Transverse colon (tissue), 4 donors: ENCODE measurements around the gene RASAL1. TPM values are rescaled to one million over a fixed set of nuclear protein-coding genes. Genes with fewer than 3 reads are reported as not detected.
A peak's percentile ranks its signal among the peaks of the same experiment; 100 is the strongest.

ENCODE experiments used
- DNase-seq: peaks from one replicate; pipeline ENCODE4 v3.0.0-alpha.2; 2019
- H3K27ac ChIP-seq, 4 donors: fragments of 200-600 bp; sonication (generic); 2 replicates each; pipeline ENCODE4 v1.5.1; 2016 to 2018; ENCODE audit warnings: inconsistent platforms in 4 of 4
- H3K27me3 ChIP-seq: fragments of 200-600 bp; sonication (generic); 2 replicates; pipeline ENCODE4 v1.5.1; 2017; ENCODE audit warnings: inconsistent platforms
- H3K36me3 ChIP-seq, 4 donors: fragments of 200-600 bp; sonication (generic); 2 replicates each; pipeline ENCODE4 v1.5.1; 2017 to 2019; ENCODE audit warnings: inconsistent platforms in 4 of 4
- H3K4me1 ChIP-seq, 4 donors: fragments of 200-600 bp; sonication (generic); 2 replicates each; pipeline ENCODE4 v1.5.1; 2017 to 2020; ENCODE audit warnings: inconsistent platforms in 4 of 4
- H3K4me3 ChIP-seq, 4 donors: fragments of 200-600 bp; sonication (generic); 1 replicate in 1 of 4; 2 replicates in 3 of 4; pipeline versions ENCODE4 v1.5.1 to v1.6.1; 2017 to 2019; ENCODE audit warnings: inconsistent platforms in 4 of 4
- H3K9me3 ChIP-seq, 2 donors: fragments of 200-600 bp; sonication (generic); 2 replicates each; pipeline ENCODE4 v1.5.1; 2017 to 2019; ENCODE audit warnings: inconsistent platforms in 2 of 2
- CTCF ChIP-seq, 5 experiments: fragments of 200-600 bp in 3 of 5; fragments of 450-650 bp in 2 of 5; sonication (generic) in 3 of 5; IDR thresholded peaks; 1 replicate in 2 of 5; 2 replicates in 3 of 5; pipeline ENCODE4 v1.5.1; 2016 to 2017; ENCODE audit warnings: antibody characterized with exemption in 5 of 5, inconsistent platforms in 3 of 5, mild to moderate bottlenecking in 2 of 5, moderate library complexity in 1 of 5
- EP300 ChIP-seq: sonication (generic); formaldehyde crosslinking; IDR thresholded peaks from one replicate; pipeline ENCODE4 v1.6.1; 2017; ENCODE audit warnings: antibody characterized with exemption, low read depth
- POLR2A ChIP-seq: fragments of 450-650 bp; IDR thresholded peaks from one replicate; pipeline ENCODE4 v1.6.1; 2016; ENCODE audit warnings: antibody characterized with exemption, mild to moderate bottlenecking, moderate library complexity
- POLR2AphosphoS5 ChIP-seq, 3 donors: sonication (generic); formaldehyde crosslinking; IDR thresholded peaks; one replicate each; pipeline ENCODE4 v1.6.1; 2016; ENCODE audit warnings: antibody characterized with exemption in 3 of 3
- WGBS, 2 donors: methylation state at CpG; one replicate each; pipeline ENCODE4 v1.1.5; 2018; ENCODE audit warnings: low coverage in 1 of 2; 5-methylcytosine and 5-hydroxymethylcytosine counted together
- in situ Hi-C, 4 donors: fragments of 200-750 bp; cut with MboI; loops; one replicate each; pipeline versions ENCODE4 v1.15.0 to v1.15.1; 2017; ENCODE audit warnings: low sequenced_read_pairs in 3 of 4, low pct_ligation_motif_present in 1 of 4, low pct_unique_long_range_greater_than_20kb in 1 of 4
- intact Hi-C: fragments of 100-400 bp; cut with DNase I; formaldehyde crosslinking; loops from one replicate; pipeline ENCODE4 v1.15.1; 2023; ENCODE audit warnings: low total_unique reads
- total RNA-seq, 4 donors: library from RNA; depleted of rRNA; stranded (reverse); fragments of >200 nt; gene quantifications; one replicate each; pipeline ENCODE4 v1.1.0, GENCODE V29; 2016

The RASAL1 gene
- total RNA-seq, 4 donors from 2014 or later: 1.9 to 38.2 (median 4.9) TPM

GRCh38 chr12:113055594-113056380 is 79.8 kb downstream of the RASAL1 start:
- WGBS, 2 donors: 59% methylated on average over 13 of the region's 13 CpGs; no CpG with 5 or more reads in 1 of the 2 donors
- H3K4me1 ChIP-seq: peaks cover 0 to 15% (median 12%) of the 10 kb centered on the region in 4 donors
- no peaks in the 10 kb centered on the region for H3K9me3 ChIP-seq
- H3K27me3 ChIP-seq: peaks cover 48% of the 10 kb centered on the region
- intact Hi-C loops: loop anchor here (10.0 kb wide), 1 partner anchor 109 kb away; no protein-coding TSS in a partner anchor
- H3K4me3 ChIP-seq: peak overlapping the region in 1 of 4 donors; percentile 56
- no peaks in the 10 kb centered on the region for H3K36me3 ChIP-seq
- TF ChIP-seq CTCF (IDR thresholded peaks at IDR 0.05) (no peak), POLR2AphosphoS5 (IDR thresholded peaks at IDR 0.05) (no peak), EP300 (no peak), POLR2A (no peak)
- DNase-seq: no peak
- no peak overlapping the region for H3K27ac ChIP-seq
- in situ Hi-C loops: no loop called here

- Histone ChIP-seq H3K36me3 (no peaks in the 10 kb centered on the region), H3K4me3 (no peak overlapping the region), H3K4me1 (peaks cover 0 to 15% (median 12%) of the 10 kb centered on the region in 4 donors), H3K27me3 (peaks cover 48% of the 10 kb centered on the region), H3K9me3 (no peaks in the 10 kb centered on the region), H3K27ac (no peak overlapping the region)
- intact Hi-C loops: loop anchor here (10.0 kb wide), 1 partner anchor 110 kb away; no protein-coding TSS in a partner anchor
- no peak for TF ChIP-seq EP300
- no peak for TF ChIP-seq CTCF (IDR thresholded peaks at IDR 0.05)
- no peak for TF ChIP-seq POLR2AphosphoS5 (IDR thresholded peaks at IDR 0.05)
- TF ChIP-seq POLR2A: no peak
- WGBS, 2 donors: 66 to 73% methylated on average over 3 to 4 of the region's 4 CpGs
- in situ Hi-C loops: no loop called here
- DNase-seq: no peak
Observed at GRCh38 chr12:113054948-113055486, 80.5 kb downstream of the RASAL1 start.

GRCh38 chr12:113052326-113052725 is 83.2 kb downstream of the RASAL1 start:
- Histone ChIP-seq H3K4me1 (peaks cover 0 to 12% (median 10%) of the 10 kb centered on the region in 4 donors), H3K4me3 (no peak overlapping the region), H3K36me3 (no peaks in the 10 kb centered on the region), H3K9me3 (no peaks in the 10 kb centered on the region), H3K27ac (no peak overlapping the region), H3K27me3 (peaks cover 35% of the 10 kb centered on the region)
- 25 to 69% methylated on average over 1 to 4 of the region's 4 CpGs for WGBS, 2 donors
- no peak for DNase-seq
- intact Hi-C loops: loop anchor here (10.0 kb wide), 1 partner anchor 112 kb away; no protein-coding TSS in a partner anchor
- in situ Hi-C loops: no loop called here
- no peak for TF ChIP-seq POLR2AphosphoS5 (IDR thresholded peaks at IDR 0.05)
- no peak for TF ChIP-seq POLR2A
- TF ChIP-seq EP300: no peak
- no peak for TF ChIP-seq CTCF (IDR thresholded peaks at IDR 0.05)

- in situ Hi-C loops (no loop called here), intact Hi-C loops (loop anchor here (10.0 kb wide), 1 partner anchor 113 kb away; no protein-coding TSS in a partner anchor)
- WGBS, 2 donors: 83 to 87% methylated on average over 1 to 4 of the region's 4 CpGs
- H3K27me3 ChIP-seq: peaks cover 29% of the 10 kb centered on the region
- no peaks in the 10 kb centered on the region for H3K36me3 ChIP-seq
- H3K9me3 ChIP-seq: no peaks in the 10 kb centered on the region
- no peak for DNase-seq
- H3K4me1 ChIP-seq: peaks cover 0 to 6% (median 4%) of the 10 kb centered on the region in 4 donors
- TF ChIP-seq CTCF (IDR thresholded peaks at IDR 0.05) (no peak), POLR2AphosphoS5 (IDR thresholded peaks at IDR 0.05) (no peak), EP300 (no peak), POLR2A (no peak)
- H3K4me3 ChIP-seq: no peak overlapping the region
- no peak overlapping the region for H3K27ac ChIP-seq
Observed at GRCh38 chr12:113051759-113052158, 83.8 kb downstream of the RASAL1 start.
